Smooth muscle cell of the brain vasculature (primary cell): ENCODE measurements around the gene PPP2R3A.
"Not testable (repeated sequence)": the region's sequence is repeated elsewhere in the genome, so short reads cannot be mapped to it uniquely, and the experiment has no call there.

ENCODE experiments used
- DNase-seq: peaks from one replicate; pipeline ENCODE4 v3.0.0-alpha.2; 2012; ENCODE audit warnings: low read depth, low spot score

The PPP2R3A gene

GRCh38 chr3:136083641-136084382 is 118.3 kb downstream of the PPP2R3A start:
- not testable (repeated sequence) for DNase-seq

GRCh38 chr3:136085067-136085466 is 119.5 kb downstream of the PPP2R3A start:
- DNase-seq = not testable (repeated sequence)

- DNase-seq = no peak
Observed at GRCh38 chr3:136093771-136094170, 128.2 kb downstream of the PPP2R3A start.

- DNase-seq = no peak
Observed at GRCh38 chr3:136105044-136105443, 139.5 kb downstream of the PPP2R3A start.

GRCh38 chr3:136106101-136106500 is 140.6 kb downstream of the PPP2R3A start:
- DNase-seq = no peak

GRCh38 chr3:136109499-136109898 is 144.0 kb downstream of the PPP2R3A start:
- DNase-seq = no peak

GRCh38 chr3:136110481-136110880 is 145.0 kb downstream of the PPP2R3A start:
- no peak for DNase-seq

GRCh38 chr3:136114421-136114820 is 148.9 kb downstream of the PPP2R3A start:
- peak; percentile 62 for DNase-seq

- DNase-seq = not testable (repeated sequence)
Observed at GRCh38 chr3:136119332-136119731, 153.8 kb downstream of the PPP2R3A start.

- not testable (repeated sequence) for DNase-seq
Observed at GRCh38 chr3:136119783-136120182, 154.3 kb downstream of the PPP2R3A start.

- DNase-seq = no peak
Observed at GRCh38 chr3:136120373-136121348, 155.1 kb downstream of the PPP2R3A start.

- DNase-seq = no peak
Observed at GRCh38 chr3:136122006-136122405, 156.5 kb downstream of the PPP2R3A start.

GRCh38 chr3:136131647-136132046 is 166.1 kb downstream of the PPP2R3A start:
- not testable (repeated sequence) for DNase-seq

GRCh38 chr3:136134091-136134490 is 168.6 kb downstream of the PPP2R3A start:
- DNase-seq = no peak

GRCh38 chr3:136135039-136135802 is 169.7 kb downstream of the PPP2R3A start:
- no peak for DNase-seq

- DNase-seq = no peak
Observed at GRCh38 chr3:136136454-136136853, 170.9 kb downstream of the PPP2R3A start.

- DNase-seq = no peak
Observed at GRCh38 chr3:136141291-136141785, 175.8 kb downstream of the PPP2R3A start.

GRCh38 chr3:136141891-136142290 is 176.4 kb downstream of the PPP2R3A start:
- DNase-seq = no peak

- DNase-seq = no peak
Observed at GRCh38 chr3:136142592-136142991, 177.1 kb downstream of the PPP2R3A start.

- DNase-seq = not testable (repeated sequence)
Observed at GRCh38 chr3:136144397-136144796, 178.9 kb downstream of the PPP2R3A start.

- DNase-seq = no peak
Observed at GRCh38 chr3:136146981-136147729, 181.6 kb downstream of the PPP2R3A start.
